ENCODE results near the gene RNF43.

RNF43 gene

DNA sequence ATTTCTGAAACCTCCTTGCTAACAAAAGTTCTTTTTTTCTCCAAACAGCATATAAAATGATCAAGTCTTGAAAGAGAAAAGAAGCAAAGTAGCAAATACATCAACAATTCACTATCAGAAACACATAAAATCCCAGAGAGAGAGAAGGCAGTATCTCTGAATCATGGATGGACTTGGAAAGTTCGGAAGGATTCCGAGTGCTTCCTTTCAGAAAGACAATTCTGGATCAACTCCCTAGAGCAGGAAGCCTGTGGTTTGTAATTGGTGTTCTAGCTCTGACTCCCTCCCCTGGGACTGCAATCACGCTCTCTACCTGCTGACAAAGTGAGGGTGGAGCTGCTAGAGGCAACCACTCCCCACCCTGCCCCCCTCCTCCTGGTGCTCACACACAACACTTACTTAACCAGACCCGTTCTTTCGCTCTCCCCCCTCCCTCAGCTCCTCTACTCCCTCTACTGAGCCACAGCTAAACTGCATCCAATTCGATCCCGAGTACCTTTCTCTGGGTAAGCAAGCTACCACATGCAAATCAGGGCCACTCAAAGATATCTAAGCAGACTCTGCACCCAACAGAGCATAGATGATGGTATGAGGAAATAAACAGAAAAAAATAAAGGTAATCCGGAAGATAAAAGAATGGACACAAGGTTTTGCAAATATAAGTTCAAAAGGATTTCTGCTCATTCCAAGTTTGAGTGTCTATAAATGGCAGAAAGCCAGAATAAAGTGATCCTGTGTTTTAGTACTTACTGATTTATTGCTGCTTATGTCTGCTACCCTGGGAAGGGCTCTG, at the start of gene RNF43:
Gene RNF43, minus strand, starts transcription at position 235 of the 793 bp plus-strand sequence. CDS start 1,957 bp downstream, outside the sequence.
- peak; percentile 74 to 78 for DNase-seq (ENCODE audit: low read depth in 2 of 2)

DNA sequence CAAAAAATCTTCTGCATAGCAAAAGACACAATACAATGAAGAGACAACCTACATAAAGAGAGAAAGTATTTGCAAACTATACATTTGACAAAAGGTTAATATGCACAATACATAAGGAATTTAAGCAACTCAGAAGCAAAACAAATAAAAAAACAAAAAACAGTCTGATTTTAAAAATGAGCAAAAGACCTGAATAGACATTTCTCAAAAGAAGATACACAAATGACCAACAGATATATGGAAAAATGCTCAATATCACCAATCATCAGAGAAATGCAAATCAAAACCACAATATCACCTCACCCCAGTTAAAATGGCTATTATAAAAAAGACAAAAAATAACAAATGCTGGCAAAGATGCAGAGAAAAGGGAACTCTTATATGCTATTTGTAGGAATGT, 38.2 kb upstream of the RNF43 start:
- DNase-seq (ENCODE audit: low read depth in 2 of 2), result no peak

DNA sequence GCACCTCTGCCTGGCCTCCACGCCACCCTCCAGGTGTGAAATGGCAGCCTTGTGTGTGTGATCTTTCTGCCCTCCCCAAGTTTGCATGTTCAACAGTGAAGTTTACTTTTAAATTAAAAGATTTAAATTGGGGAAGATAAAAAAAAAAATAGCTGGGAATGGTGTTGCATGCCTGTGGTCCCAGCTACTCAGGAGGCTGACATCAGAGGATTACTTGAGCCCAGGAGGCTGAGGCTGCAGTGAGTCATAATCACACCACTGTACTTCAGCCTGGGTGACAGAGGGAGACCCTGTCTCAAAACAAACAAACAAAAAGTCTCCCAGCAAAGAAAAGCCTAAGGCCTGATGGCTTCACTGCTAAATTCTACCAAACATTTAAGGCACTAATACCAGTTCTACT, 35.4 kb upstream of the RNF43 start:
- DNase-seq (ENCODE audit: low read depth in 2 of 2), result no peak

DNA sequence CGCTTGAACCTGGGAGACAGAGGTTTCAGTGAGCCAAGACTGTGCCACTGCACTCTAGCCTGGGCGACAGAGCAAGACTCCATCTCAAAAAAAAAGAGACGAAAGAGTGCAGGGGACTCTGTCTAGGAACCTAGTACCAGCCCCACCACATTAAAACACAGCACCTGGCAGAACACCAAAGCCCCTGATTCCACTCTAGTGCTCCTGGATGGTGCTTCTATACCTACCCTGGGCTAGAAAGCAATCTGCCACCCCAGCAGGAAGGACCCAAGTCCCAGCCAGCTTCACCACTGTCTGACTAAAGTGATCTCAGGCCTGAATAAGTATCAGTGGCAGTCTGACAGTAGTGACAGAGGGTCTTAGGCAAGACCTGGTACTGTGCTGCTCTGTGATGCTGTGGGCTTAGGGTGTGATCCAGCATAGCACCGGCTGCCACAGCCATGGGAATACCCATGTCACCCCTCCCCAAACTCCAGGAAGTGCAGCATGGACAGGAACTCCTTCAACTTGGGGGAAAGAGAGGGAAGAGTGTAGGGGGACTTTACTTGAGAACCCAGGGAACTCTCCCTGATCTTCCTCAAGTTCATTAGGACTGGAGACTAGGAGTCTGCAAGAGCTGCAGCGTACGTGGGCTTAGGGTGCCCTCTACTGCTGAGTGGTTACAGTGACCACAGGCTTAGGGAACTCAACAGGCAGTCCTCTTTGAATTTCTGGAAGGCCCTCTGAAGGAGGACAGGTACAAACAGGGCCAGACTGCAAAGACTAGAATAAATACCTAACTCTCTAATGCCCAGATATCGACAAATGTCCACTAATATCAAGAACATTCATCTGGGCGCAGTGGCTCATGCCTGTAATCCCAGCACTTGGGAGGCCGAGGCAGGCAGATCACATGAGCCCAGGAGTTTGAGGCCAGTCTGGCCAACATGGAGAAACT, 30.0 kb upstream of the RNF43 start:
- peak; percentile 50 to 58 for DNase-seq (ENCODE audit: low read depth in 2 of 2)

DNA sequence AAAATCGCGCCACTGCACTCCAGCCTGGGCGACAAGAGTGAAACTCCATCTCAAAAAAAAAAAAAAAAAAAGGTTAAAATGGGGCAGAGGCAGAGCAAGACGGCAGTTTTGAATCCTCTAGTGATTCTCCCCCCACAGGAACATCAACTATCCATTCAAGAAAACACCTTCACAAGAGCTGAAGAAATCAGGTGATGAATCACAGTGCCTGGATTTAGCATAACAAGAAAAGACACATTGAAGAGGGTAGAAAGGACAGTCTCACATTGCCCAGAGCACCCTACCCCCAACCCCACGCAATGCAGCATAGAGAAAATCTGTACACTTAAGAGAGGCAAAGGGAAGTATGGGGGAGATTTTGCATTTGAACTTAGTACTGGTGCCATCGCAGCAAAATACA, 28.8 kb upstream of the RNF43 start:
- DNase-seq (ENCODE audit: low read depth in 2 of 2), result no peak

DNA sequence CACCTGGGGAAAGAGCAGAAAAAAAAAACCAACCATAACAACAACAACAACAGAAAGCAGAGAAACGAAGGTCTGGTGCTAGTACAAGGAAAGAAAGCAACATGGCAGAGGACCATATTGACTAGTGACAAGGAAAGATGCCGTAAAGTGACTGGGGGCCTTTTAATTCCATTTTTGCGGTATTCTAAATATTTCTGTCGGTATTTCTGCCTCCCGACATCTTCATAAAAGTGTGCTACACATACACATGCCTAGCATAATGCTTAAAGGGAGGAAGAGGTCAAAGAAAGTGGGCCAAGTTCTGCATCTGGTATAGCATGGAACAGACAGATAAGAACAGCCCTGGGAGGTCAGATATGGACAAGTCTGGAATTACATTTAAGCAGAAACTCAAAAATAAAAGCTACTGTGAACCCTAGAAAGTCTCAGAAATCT, 19.5 kb upstream of the RNF43 start:
- no peak for DNase-seq (ENCODE audit: low read depth in 2 of 2)

DNA sequence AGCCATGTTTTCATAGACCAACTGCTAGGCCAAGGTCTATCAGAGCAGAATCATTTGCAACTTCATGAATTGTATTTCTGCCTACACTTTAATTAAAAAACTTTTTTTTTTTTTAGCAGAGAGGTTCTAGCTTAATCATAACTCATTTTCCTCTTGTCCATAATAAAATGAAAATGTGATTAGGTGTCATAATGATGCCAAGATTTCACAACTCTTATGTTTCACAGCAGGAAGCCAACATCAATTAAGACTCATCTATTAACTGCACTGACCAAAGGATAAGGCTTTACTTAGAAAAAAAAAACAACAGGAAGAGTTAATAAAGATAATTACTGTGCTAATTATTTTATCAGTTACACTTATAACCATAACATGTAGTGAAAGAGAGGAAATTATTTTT, 18.9 kb upstream of the RNF43 start:
- DNase-seq (ENCODE audit: low read depth in 2 of 2), result no peak

DNA sequence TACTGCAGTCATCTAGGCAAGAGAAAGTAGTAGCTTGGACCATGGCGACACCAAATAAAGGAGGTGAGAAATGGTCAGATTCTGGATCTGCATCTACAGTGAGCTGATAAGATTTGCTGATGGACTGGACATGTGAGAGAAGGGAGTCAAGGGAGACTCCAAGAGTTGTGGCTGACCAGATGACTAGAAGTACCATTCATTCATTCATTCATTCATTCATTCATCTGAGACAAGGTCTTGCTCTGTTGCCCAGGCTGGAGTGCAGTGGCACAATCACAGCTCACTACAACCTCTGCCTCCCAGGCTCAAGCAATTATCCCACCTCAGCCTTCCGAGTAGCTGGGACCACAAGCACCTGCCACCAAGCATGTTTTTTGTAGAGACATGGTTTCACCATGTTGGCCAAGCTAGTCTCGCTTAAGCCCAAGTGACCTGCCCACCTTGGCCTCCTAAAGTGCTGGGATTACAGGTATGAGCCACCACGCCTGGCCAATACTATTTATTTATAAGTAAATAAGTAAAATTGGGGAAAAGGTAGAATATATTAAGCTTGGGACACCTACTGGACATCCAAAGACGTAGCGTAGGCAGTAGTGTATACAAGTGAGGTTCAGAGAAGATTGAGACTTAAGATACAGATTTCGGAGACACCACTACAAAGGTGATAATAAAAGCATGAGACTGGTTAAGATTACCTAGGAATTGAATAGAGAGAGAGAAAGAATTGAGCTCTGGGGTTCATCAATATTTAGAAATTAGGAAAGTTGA, 15.7 kb upstream of the RNF43 start:
- DNase-seq (ENCODE audit: low read depth in 2 of 2), result no peak

DNA sequence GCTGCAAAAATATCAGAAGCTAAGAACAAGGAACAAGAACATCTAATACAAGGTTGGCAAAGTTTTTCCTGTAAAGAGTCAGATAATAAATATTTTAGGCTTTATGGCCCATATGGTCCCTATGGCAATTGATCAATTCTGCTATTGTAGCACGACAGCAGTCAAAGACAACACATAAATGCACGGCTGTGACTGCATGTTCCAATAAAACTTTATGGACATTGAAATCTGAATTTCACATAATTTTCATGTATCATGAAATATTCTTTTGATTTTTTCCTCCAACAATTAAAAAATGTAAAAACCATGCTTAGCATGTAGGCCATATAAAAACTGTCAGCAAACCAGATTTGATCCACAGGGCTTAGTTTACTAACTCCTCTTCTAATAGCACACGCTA, 10.5 kb upstream of the RNF43 start:
- DNase-seq (ENCODE audit: low read depth in 2 of 2), result no peak

DNA sequence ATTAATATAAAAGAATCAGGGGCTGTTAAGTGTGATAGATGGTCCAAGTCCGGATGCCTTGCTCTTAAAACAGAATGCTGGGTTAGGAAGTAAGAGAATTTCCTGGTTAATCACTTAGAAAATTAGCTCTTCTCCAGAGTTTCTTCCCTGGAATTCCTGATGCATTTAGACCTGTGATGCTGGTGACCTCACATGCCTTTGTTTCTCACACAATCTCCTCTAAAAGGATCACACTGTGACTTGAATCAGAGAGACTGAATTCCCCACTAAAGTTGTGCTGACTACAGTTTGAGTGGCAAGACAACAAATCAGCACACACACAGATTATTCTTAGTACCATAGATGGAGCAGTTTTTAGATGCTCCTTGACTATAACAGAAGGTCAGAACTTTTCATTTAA, 4.4 kb upstream of the RNF43 start:
- no peak for DNase-seq (ENCODE audit: low read depth in 2 of 2)

DNA sequence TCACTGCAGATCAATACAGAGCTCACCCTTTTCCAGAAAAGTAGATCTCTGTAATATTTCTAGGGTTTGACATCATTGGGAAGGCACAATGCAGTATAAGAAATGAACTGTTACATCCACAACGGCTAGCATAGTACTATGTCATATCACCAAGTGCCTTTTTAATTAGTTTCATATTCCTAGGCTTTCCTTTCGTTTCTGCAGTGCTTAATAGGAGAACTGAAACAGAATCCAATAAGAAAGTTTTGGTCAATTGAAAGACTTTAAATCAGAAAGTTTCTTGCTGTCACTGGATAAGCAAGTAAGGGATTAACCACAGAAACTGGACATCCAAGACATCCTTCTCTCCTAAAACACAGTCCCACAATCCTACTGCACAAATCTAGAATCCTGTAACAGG, 3.5 kb upstream of the RNF43 start:
- no peak for DNase-seq (ENCODE audit: low read depth in 2 of 2)

DNA sequence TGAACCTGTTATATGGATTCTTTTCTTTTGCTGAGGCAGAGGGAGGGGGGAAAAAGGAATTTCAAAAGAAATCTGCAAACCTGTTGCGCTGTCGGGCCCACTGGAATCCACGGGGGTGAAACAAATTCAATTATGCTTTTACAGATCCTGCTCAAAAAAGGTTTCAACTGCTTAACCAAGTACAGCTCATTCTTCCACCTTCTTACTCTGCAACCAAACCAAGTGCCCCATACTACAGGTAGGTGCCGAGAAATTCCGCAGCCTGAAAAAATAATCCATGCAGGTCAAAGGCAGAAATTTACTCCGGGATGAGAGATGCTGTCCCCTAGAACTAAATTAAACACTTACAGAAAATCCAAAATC, 416 bp downstream of the RNF43 start:
- no peak for DNase-seq (ENCODE audit: low read depth in 2 of 2)

DNA sequence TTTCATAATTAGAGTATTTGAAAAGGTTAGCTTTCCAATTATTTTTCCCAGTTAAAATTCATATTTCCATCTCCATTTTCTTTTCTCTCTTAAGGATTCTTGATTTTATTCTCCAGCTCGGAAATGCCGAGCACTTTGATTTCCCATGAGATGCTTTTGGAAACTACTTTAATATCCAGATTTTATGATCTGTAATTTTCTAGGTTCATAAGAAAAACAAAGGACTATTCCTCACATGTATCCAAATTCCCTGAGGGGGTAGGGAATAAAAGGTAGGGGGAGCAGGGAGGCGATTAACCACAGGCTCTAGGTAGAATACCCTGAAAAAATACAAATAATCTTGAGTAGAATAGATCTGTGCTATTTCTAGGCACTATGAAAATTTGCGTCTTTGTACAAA, 938 bp downstream of the RNF43 start:
- DNase-seq (ENCODE audit: low read depth in 2 of 2), result no peak

DNA sequence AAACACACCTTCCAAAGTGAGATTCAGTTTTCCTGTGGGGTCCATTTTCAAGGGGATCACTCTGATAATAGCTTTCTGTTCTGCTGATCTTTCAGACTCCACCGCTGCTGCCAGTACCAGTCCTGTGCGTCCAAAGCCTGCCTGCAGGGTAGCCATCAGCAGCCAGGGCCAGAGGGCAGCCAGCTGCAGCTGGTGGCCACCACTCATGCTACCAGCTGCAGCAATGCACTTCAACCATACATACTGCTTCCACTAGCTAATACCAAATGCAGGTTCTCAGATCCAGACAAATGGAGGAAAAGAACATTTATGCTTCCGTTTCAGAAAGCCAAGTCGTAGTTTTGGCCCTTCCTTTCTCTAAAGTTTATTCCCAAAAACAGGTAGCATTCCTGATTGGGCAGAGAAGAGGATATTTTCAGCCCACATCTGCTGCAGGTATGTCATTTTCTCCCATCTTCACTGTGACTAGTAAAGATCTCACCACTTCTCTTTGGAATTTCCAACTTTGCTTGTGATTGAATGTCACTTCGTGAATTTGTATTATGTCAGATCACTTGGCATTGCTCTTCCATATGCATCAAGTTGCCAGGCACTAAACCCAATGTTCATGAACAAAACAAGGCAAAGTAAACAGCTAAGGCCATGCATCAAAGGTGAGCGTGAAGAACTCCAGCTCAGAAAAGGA, 1.8 kb downstream of the RNF43 start:
- DNase-seq (ENCODE audit: low read depth in 2 of 2), result no peak

DNA sequence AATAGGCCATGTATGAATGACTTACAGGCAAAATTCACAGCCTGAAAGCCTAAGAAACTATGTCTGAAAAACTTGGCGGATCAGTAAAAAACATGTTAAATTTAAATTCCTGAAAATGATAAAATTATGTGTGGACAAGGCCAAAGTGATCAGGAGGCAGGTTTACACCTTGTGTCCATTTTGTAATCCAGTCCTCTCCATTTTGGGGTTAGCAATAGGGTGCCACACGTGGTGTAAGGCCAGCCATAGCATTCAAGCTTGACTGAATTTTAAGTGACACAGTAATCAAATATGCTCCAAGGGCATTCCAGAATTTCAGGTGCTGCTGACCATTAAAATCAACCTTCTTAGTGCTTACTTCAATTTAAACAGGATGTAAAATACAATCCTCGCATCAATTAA, 2.7 kb downstream of the RNF43 start:
- no peak for DNase-seq (ENCODE audit: low read depth in 2 of 2)

DNA sequence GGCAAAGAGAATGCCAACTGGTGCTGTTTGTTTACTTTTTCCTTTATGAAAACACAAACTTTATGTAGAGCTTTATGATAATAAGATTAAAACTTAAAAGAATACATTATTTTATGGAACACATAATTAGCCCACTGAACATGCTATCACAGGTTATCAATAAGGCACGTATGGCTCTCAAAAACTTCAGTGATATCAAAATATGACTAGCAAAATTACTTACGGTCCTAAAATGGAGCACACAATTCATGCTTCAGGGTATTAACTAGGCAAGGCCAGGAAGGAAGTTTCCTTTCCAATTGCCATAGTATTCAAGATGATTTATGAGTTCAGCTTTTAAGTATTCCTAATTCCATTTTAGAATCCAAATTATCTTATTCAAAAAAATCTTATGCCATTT, 3.6 kb downstream of the RNF43 start:
- DNase-seq (ENCODE audit: low read depth in 2 of 2), result no peak

DNA sequence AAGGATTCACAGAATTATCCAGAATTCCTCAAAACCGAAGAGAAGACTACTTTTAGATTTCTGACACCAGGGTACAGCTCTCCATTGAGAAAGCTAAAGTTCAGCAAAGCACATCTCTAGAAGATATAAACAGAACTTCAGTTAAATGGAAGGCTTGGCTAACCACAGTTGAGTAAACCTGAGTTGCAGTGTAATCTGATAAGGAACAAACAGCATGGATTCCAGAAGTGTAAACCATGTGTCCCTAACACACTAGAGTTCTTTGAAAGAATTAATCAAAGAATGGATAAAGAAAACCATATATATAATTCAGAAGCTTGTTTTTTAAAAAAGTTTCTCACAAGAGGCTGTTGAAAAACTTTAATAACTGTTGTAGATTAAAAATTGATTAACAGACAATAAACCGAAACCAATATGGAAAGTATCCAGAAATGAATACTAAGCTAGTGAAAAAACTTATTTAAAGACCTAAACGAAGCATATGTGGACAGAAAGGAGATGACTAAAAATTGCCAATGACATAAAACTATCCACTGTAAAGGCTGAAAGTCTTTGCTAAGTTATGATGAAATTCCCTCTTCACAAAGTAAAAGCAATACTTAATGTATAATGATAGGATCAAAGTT, 4.3 kb downstream of the RNF43 start:
- DNase-seq (ENCODE audit: low read depth in 2 of 2), result no peak

DNA sequence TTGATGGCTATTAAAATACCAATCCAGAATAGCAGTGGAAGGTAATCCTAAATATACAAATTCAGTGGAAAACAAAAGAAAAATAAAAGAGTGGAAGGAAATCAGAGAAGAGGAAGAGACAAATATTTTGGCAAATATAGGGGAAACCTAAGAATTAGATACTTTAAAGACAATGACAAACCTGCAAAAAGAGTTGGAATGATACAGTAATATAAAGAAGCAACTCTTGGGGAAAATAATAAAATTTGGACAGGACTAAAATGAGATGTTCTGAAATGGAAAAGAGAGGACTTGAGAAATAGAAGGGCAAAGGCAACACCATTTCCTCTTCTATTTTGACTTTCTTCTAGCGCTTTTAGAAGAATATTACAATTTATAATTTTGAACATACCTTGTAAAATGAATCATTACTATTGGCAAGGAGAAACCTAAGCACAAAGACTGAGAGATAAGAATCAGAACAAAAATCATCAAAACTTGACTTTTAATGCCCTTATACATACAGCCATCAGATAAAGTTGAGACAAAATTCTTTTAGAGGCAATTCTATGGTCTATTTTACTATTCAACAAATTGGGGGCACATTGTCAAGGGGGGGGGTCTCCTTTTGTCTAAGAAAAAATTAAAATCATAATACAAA, 5.2 kb downstream of the RNF43 start:
- DNase-seq (ENCODE audit: low read depth in 2 of 2), result no peak

DNA sequence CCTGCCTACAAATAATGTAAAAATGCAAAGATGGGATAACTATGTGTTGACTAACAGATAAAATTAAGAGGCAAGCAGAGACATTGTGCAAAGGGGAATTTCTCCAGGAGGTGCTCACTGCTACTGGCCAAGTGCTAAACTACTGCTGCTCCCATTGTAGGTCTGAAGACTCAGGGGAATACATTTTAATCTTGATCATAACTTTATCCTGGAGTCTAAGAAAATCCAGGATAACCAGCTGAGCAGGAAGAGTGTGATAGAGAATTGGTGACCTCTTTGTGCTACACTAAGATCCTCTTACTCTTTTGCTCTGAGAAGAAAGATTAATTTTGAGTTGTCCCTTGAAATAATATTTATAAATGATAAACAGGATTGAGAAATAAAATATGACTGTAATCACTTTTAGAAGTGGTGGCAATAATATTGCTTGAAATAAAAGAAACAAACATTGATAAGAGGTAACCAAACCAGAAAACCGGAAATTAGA, 5.9 kb downstream of the RNF43 start:
- DNase-seq (ENCODE audit: low read depth in 2 of 2), result no peak

DNA sequence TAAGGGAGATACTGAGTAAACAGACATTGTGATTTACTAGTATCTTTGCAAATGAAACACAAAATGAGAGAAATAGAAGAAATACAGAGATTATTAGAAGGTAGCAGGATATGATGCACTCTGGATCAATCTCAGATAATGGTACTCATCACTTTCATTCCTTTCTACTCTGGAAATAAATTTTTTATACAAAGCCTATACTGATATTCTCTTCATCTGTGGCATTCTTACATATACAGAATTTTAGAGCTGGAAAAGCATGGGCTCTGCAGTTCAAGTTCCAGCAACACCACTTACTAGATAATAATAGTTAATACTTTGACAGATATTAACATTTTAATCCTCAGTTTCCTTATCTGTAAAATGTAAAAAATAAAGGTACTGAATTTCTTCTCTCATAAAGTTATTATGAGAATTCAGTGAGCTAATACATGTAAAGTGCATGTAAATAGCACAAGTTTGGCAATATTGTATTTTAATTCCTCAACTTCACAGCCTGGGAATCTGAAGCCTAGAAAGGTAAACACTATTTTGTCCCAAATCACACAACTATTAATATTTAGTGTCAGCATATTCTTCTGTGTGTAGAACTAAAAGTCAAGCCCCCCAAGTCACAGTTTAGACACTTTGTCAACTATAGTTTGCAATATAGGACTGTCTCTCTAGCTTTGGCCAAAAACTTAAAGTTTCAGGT, 6.5 kb downstream of the RNF43 start:
- no peak for DNase-seq (ENCODE audit: low read depth in 2 of 2)

All from activated CD4-positive, alpha-beta T cell treated with anti-CD3 and anti-CD28 coated beads for 24 hours (primary cell).